Measurements from ENCODE around the gene SH2D4B. TPM values are rescaled to one million over a fixed set of nuclear protein-coding genes. Genes with fewer than 3 reads are reported as not detected.

SH2D4B gene
- total RNA-seq (0.09 TPM), polyA plus RNA-seq (0.18 TPM)
- long read RNA-seq, donor 1: 0 reads
- long read RNA-seq, donor 2: 0 reads
- long read RNA-seq, donor 3: 0 reads
- long read RNA-seq, donor 4: 0 reads
- long read RNA-seq, donor 5: 0 reads
- long read RNA-seq, donor 6: 0 reads
- long read RNA-seq, donor 7: 0 reads
- long read RNA-seq, donor 8: 0 reads
- long read RNA-seq, donor 9: 0 reads
- long read RNA-seq, donor 10: 0 reads

DNA sequence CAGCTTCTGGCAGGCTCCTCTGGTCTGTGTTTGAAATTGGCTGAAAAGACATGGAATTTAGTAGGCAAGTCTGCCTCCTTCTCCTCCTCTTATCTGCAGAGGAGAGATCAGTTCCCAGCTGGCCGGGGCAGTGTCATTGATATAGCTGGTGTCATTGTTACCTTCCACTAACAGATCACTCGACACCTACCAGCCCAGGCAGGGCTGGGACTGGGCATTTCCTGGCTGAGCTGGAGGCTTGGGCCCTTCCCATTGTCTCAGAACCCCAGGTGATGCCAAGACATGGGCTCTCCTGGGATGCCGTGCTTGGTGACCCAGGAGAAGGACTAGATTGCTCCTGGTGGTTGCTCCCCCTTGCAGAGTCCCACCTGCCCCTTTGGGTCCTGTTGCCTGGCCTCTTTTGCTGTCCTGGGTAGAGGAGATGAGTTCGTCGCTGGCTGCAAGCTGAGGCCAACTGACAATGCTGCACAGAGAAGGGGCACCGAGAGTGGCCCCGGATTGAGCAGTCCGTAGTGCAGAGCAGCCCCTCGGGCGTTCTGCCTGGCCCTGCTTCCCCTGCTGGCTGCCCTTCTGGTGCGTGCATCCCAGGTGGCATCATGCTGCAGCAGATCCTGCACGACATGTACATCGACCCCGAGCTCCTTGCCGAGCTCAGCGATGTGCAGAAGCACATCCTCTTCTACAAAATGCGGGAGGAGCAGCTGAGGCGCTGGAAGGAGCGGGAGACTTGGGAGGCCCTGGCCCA lies at the start of gene SH2D4B:
Gene SH2D4B, plus strand, starts transcription at position 167 of the 745 bp plus-strand sequence. Its CDS starts 430 bp downstream, at position 597.
- Histone ChIP-seq H3K36me3 (ENCODE audit: control insufficient read depth in 2 of 2, insufficient read depth in 2 of 2, low read length in 1 of 2) (no peaks in the 10 kb centered on the region), H3K27me3 (ENCODE audit: control insufficient read depth in 2 of 2, insufficient read depth in 1 of 2, low read length in 1 of 2) (no peaks in the 10 kb centered on the region), H3K27ac (ENCODE audit: low read depth in 1 of 2, low read length in 1 of 2) (no peak within 1 kb of the TSS), H3K9me3 (ENCODE audit: control insufficient read depth in 2 of 2, insufficient read depth in 1 of 2, low read length in 1 of 2) (no peaks in the 10 kb centered on the region), H3K4me1 (ENCODE audit: control insufficient read depth in 2 of 2, insufficient read depth in 2 of 2, low read length in 2 of 2) (peaks cover 0 to 20% of the 10 kb centered on the region in 2 donors), H3K4me3 (ENCODE audit: low read length in 2 of 2) (no peak within 1 kb of the TSS)
- 98% methylated on average over 19 of the region's 19 CpGs for WGBS
- DNase-seq (ENCODE audit: low read depth in 6 of 9, low spot score in 9 of 9): no peak

DNA sequence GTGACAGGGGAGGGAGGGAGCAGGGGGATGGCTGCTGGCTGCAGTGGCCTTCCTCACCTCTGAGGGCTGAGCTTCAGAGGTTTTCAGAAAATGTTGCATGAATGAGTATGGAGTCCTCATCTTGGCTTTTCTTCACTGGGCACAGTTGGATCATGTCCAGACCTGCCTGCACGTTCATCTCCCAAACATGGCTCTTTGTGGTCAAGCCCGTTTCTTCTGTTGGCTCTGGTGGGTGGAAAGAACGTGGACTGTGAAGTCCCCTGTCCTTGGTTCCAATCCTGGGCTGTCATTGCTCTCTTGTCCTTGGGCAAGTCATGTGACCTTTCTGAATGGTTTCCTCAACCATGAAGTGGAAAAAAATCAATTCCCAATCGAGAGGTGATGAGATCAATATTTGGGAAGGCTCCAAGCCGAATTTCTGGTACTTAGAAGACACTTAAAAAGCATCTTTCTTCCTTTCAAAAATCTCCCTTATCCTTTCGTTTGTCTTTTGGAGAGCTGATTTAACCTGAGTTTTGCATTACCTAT lies 49.1 kb upstream of the SH2D4B start:
- H3K36me3 ChIP-seq (ENCODE audit: control insufficient read depth in 2 of 2, insufficient read depth in 2 of 2, low read length in 1 of 2): peaks cover 27 to 32% of the 10 kb centered on the region in 2 donors
- peak overlapping the region in 1 of 2 donors; percentile 71 for H3K27ac ChIP-seq (ENCODE audit: low read depth in 1 of 2, low read length in 1 of 2)
- no peaks in the 10 kb centered on the region for H3K9me3 ChIP-seq (ENCODE audit: control insufficient read depth in 2 of 2, insufficient read depth in 1 of 2, low read length in 1 of 2)
- no peaks in the 10 kb centered on the region for H3K27me3 ChIP-seq (ENCODE audit: control insufficient read depth in 2 of 2, insufficient read depth in 1 of 2, low read length in 1 of 2)
- WGBS: 86% methylated on average over 6 of the region's 6 CpGs
- peaks cover 43 to 66% of the 10 kb centered on the region in 2 donors for H3K4me1 ChIP-seq (ENCODE audit: control insufficient read depth in 2 of 2, insufficient read depth in 2 of 2, low read length in 2 of 2)
- DNase-seq (ENCODE audit: low read depth in 6 of 9, low spot score in 9 of 9): no peak
- H3K4me3 ChIP-seq (ENCODE audit: low read length in 2 of 2): no peak overlapping the region

- no peak overlapping the region for H3K4me3 ChIP-seq (ENCODE audit: low read length in 2 of 2)
- no peaks in the 10 kb centered on the region for H3K27me3 ChIP-seq (ENCODE audit: control insufficient read depth in 2 of 2, insufficient read depth in 1 of 2, low read length in 1 of 2)
- peaks cover 27 to 32% of the 10 kb centered on the region in 2 donors for H3K36me3 ChIP-seq (ENCODE audit: control insufficient read depth in 2 of 2, insufficient read depth in 2 of 2, low read length in 1 of 2)
- no peak overlapping the region for H3K27ac ChIP-seq (ENCODE audit: low read depth in 1 of 2, low read length in 1 of 2)
- H3K9me3 ChIP-seq (ENCODE audit: control insufficient read depth in 2 of 2, insufficient read depth in 1 of 2, low read length in 1 of 2): no peaks in the 10 kb centered on the region
- peaks cover 50 to 69% of the 10 kb centered on the region in 2 donors for H3K4me1 ChIP-seq (ENCODE audit: control insufficient read depth in 2 of 2, insufficient read depth in 2 of 2, low read length in 2 of 2)
- DNase-seq (ENCODE audit: low read depth in 6 of 9, low spot score in 9 of 9): no peak
- WGBS: 100% methylated on average over 2 of the region's 2 CpGs
Measured at GRCh38 chr10:80489371-80490112, 48.2 kb upstream of the SH2D4B start.

DNA sequence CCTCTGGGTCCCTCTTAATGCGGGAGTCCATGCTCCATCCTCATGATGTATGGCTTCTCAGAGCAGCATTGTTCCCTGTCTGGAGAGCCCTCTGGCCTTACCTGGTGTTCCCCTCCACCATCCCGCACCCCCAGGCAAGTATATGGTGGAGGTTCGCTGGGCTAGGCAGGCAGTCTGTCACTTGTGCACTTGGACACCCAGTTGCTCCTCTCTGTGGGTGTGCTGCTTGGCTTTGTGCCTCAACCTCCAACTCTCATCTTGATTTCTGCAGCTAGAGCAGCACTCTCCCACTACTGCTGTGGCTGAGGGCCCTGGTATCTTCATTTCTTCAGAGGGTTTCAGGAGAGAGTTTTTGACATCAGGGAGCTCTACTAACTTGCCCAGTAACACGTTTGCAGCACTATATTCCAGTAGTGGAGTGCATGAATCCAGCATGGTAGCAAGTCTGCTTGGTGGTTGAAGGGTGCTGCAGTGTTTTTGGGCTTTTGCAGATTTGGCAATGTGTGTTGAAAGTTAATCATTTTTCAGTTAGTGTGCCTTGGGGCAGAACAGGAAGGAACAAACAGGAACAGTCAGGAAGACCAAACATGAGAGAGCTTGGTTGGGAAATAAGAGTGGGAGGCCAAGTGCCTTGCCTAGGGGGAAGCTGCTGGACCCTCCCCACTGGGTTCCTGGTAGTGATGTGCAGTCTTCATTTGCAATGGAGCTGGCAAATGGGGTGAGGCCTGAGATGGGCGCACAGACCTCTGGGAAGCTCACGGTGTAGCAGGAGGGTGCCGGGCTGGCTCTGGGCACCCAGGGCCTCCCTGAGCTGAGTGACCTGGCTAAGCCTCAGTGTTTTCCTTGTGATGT lies 46.2 kb upstream of the SH2D4B start:
- peak overlapping the region in 1 of 2 donors; percentile 61 for H3K27ac ChIP-seq (ENCODE audit: low read depth in 1 of 2, low read length in 1 of 2)
- peaks cover 30 to 32% of the 10 kb centered on the region in 2 donors for H3K36me3 ChIP-seq (ENCODE audit: control insufficient read depth in 2 of 2, insufficient read depth in 2 of 2, low read length in 1 of 2)
- H3K4me3 ChIP-seq (ENCODE audit: low read length in 2 of 2): no peak overlapping the region
- DNase-seq (ENCODE audit: low read depth in 6 of 9, low spot score in 9 of 9): no peak
- peaks cover 30 to 57% of the 10 kb centered on the region in 2 donors for H3K4me1 ChIP-seq (ENCODE audit: control insufficient read depth in 2 of 2, insufficient read depth in 2 of 2, low read length in 2 of 2)
- H3K9me3 ChIP-seq (ENCODE audit: control insufficient read depth in 2 of 2, insufficient read depth in 1 of 2, low read length in 1 of 2): no peaks in the 10 kb centered on the region
- no peaks in the 10 kb centered on the region for H3K27me3 ChIP-seq (ENCODE audit: control insufficient read depth in 2 of 2, insufficient read depth in 1 of 2, low read length in 1 of 2)
- WGBS: 97% methylated on average over 7 of the region's 7 CpGs

DNA sequence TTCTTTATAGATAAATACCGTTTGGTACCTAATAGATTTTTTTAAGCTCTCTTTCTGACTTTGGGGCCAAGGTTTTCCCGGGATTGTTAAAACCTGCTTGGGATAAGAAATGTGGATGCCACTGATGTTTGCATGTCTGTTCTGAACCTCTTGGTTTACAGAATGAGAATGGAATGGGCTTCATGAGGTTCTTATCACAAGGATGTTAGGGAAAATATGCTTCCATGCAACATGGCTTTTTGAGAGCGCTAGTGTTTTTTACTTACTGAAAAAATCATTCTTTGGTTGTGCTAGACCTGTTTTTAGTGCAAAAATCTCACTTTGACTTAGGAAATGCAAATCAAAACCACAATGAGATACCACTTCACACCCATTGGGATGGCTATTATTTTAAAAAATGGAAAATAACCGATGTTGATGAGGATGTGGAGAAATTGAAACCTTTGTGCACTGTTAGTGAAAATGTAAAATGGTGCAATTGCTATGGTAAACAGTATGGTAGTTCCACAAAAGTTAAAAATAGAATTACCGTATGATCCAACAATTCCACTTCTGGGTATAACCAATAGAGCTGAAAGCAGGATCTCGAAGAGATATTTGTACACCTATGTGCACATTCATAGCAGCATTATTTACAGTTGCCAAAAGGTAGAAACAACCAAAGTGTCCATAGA lies 44.7 kb upstream of the SH2D4B start:
- Histone ChIP-seq H3K27ac (ENCODE audit: low read depth in 1 of 2, low read length in 1 of 2) (peak overlapping the region in 1 of 2 donors; percentile 64), H3K4me1 (ENCODE audit: control insufficient read depth in 2 of 2, insufficient read depth in 2 of 2, low read length in 2 of 2) (peaks cover 22 to 52% of the 10 kb centered on the region in 2 donors), H3K27me3 (ENCODE audit: control insufficient read depth in 2 of 2, insufficient read depth in 1 of 2, low read length in 1 of 2) (no peaks in the 10 kb centered on the region), H3K36me3 (ENCODE audit: control insufficient read depth in 2 of 2, insufficient read depth in 2 of 2, low read length in 1 of 2) (peaks cover 30 to 32% of the 10 kb centered on the region in 2 donors), H3K4me3 (ENCODE audit: low read length in 2 of 2) (no peak overlapping the region), H3K9me3 (ENCODE audit: control insufficient read depth in 2 of 2, insufficient read depth in 1 of 2, low read length in 1 of 2) (no peaks in the 10 kb centered on the region)
- 73% methylated on average over 6 of the region's 6 CpGs for WGBS
- no peak for DNase-seq (ENCODE audit: low read depth in 6 of 9, low spot score in 9 of 9)

GRCh38 chr10:80493522-80494051 lies 44.1 kb upstream of the SH2D4B start:
- Histone ChIP-seq H3K27me3 (ENCODE audit: control insufficient read depth in 2 of 2, insufficient read depth in 1 of 2, low read length in 1 of 2) (no peaks in the 10 kb centered on the region), H3K27ac (ENCODE audit: low read depth in 1 of 2, low read length in 1 of 2) (peak overlapping the region; percentile 48 to 64), H3K9me3 (ENCODE audit: control insufficient read depth in 2 of 2, insufficient read depth in 1 of 2, low read length in 1 of 2) (no peaks in the 10 kb centered on the region), H3K4me1 (ENCODE audit: control insufficient read depth in 2 of 2, insufficient read depth in 2 of 2, low read length in 2 of 2) (peaks cover 18 to 52% of the 10 kb centered on the region in 2 donors), H3K36me3 (ENCODE audit: control insufficient read depth in 2 of 2, insufficient read depth in 2 of 2, low read length in 1 of 2) (peaks cover 30 to 32% of the 10 kb centered on the region in 2 donors), H3K4me3 (ENCODE audit: low read length in 2 of 2) (no peak overlapping the region)
- 4% methylated on average over 4 of the region's 4 CpGs for WGBS
- peak in 7 of 9 donors; percentile 43 to 77 (median 51) for DNase-seq (ENCODE audit: low read depth in 6 of 9, low spot score in 9 of 9)

DNA sequence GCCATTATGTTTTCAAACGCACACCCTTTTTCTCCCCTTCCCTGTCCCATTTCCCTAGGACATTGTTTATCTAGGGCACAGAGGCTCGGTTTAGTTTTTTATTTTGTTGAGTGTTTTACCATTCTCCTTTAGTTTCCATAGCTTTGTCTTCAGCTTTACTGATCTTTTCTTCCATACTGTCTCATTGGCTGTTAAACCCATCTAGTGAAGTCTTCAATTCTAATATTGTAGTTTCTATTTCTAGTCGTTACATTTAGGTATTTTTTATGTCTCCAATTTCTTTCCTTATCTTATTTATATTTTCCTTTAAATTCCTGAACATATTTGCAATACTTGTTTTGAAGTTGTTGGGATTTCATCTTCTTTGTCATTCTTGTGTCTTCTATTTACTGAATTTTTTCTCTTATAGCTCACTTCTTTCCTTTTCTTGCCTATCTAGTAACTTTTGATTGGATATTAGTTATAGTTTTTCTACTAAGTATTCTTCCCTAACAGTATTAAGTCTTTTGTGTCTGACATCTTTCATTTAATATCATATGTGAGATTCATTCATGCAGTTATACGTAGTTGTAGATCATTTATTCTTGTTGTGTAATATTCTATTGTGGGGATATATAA lies 41.0 kb upstream of the SH2D4B start:
- peaks cover 17 to 69% of the 10 kb centered on the region in 2 donors for H3K4me1 ChIP-seq (ENCODE audit: control insufficient read depth in 2 of 2, insufficient read depth in 2 of 2, low read length in 2 of 2)
- 96% methylated on average over 4 of the region's 4 CpGs for WGBS

More for the DNA sequence above, 41.0 kb upstream of the SH2D4B start:
- H3K36me3 ChIP-seq (ENCODE audit: control insufficient read depth in 2 of 2, insufficient read depth in 2 of 2, low read length in 1 of 2): peaks cover 7 to 11% of the 10 kb centered on the region in 2 donors
- no peak for DNase-seq (ENCODE audit: low read depth in 6 of 9, low spot score in 9 of 9)
- H3K27ac ChIP-seq (ENCODE audit: low read depth in 1 of 2, low read length in 1 of 2): no peak overlapping the region
- H3K9me3 ChIP-seq (ENCODE audit: control insufficient read depth in 2 of 2, insufficient read depth in 1 of 2, low read length in 1 of 2): no peaks in the 10 kb centered on the region
- no peak overlapping the region for H3K4me3 ChIP-seq (ENCODE audit: low read length in 2 of 2)
- H3K27me3 ChIP-seq (ENCODE audit: control insufficient read depth in 2 of 2, insufficient read depth in 1 of 2, low read length in 1 of 2): no peaks in the 10 kb centered on the region

Data from thymus (tissue), 14 donors.